T1000 (cell line): ENCODE results near the gene HEXD.
A peak's percentile ranks its signal among the peaks of the same experiment; 100 is the strongest.
"Not testable (repeated sequence)": the region's sequence is repeated elsewhere in the genome, so short reads cannot be mapped to it uniquely, and the experiment has no call there.

Experiments
- DNase-seq: peaks from one replicate; lab custom pipeline; 2025; ENCODE audit warnings: mixed read lengths; lab: John Stamatoyannopoulos, UW

The HEXD gene

DNA sequence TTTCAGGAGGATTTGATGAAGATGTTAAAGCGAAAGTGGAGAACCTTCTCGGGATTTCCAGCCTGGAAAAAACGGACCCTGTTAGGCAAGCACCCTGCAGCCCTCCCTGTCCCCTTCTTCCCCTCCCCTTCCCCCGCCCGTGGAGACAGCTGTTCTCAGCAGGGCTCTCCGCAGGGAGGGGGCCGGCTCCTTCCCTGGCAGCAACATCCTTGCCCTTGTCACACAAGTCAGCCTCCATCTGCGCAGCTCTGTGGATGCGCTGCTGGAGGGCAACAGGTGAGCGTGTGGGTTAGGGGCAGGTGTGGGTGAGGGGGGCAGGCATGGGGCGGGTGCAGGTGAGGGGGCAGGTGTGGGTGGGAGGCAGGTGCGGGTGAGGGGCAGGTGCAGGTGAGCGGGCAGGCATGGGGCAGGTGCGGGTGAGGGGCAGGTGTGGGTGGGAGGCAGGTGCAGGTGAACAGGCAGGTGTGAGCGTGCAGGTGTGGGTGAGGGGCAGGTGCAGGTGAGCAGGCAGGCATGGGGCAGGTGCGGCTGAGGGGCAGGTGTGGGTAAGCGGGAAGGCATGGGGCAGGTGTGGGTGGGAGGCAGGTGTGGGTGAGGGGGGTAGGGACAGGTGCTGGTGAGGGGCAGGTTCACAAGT is 23.0 kb downstream of the HEXD start:
- no peak for DNase-seq

DNA sequence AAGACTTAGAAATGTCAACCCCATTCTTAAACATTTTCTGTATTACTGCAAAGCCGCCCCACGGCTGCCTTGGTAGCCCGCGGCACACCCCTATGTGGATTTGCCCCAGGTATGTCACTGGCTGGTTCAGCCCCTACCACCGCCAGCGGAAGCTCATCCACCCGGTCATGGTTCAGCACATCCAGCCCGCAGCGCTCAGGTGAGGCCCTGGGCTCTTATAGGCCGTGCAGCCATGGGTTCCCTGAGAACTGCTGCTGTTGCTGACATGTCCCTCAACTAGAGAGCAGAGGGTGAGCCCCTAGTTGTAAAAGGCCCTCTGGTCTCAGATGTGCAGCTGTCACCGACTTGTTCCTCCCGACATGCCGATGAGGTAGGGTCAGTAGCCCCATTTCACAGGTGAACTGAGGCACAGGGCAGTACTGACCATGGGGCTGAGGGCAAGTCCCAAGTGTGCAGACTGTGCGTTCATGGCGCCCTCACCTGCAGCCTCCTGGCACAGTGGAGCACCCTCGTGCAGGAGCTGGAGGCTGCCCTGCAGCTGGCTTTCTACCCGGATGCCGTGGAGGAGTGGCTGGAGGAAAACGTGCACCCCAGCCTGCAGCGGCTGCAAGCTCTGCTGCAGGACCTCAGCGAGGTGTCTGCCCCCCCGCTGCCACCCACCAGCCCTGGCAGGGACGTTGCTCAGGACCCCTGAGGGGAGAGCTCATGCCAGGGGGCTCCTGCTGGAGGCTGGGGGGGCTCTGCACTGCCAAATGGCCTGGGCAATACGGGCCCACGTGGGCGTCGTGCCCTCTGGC is 23.7 kb downstream of the HEXD start:
- DNase-seq, result no peak

DNA sequence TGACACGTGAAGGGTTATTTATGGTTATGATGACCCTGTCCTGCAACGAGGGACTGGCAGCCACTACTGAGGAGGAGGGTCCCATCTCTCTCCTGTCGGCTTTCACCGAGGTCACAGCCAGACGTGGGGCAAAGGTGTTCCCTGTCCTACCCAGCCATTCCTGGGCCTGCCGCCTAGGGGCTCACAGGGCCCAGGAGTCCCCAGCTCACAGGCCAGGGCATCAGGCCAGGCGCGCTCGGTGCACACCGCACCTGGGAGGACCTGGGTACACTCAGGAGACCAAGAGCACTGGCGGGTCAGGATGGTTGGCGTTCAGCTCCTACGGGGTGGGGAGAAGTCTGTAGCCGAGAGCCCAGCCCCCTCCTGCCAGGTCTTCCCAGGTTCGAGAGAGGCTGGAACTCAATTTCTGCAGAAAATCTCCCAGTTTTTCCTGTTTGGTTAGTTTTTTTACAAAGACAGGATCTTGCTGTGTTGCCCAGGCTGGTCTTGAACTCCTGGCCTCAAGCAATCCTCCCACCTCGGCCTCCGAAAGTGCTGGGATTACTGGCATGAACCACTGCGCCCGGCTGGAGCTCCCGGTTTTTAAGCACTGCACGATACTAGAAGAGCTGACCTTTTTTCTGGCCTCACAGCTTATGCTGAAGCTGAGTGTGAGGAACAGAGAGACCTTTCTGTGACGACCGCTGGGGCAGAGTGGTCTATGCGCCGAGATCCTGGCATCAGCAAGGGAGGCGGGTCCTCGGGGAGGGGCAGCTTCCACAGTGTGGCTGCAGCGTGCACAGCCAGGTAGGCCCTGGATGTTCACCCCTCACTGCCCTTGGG is 24.7 kb downstream of the HEXD start:
- no peak for DNase-seq

DNA sequence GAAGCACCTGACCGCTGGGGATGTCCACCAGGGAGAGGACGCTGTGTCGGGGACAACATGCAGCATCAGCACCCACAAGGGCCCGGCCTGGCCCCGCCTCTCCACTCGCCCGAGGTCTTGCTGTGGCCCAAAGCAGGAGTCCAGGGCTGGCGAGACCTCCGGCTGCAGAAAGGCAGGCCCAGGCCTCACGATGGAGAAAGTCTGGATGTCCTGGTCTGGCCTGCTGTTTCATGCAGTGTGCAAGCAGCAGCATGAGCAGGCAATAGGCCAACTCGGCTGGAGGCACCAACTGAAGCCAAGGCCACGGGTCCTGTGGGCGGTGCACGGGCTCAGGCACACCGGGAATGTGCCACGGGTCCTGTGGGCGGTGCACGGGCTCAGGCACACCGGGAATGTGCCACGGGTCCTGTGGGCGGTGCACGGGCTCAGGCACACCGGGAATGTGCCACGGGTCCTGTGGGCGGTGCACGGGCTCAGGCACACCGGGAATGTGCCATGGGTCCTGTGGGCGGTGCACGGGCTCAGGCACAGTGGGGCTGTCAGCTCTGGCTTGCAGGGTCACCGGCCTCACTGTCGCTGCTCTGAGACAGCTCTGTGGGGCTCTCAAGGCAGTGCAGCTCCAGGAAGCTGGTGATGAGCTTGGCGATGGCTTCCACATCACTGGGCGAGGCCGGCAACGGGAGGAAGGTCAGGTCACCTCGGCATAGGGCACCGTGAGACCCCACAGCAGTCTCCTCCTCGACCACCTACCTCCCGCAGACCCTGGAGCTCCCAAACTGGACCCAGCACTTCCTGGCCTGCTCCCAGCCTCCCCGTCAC is 25.5 kb downstream of the HEXD start:
- no peak for DNase-seq

DNA sequence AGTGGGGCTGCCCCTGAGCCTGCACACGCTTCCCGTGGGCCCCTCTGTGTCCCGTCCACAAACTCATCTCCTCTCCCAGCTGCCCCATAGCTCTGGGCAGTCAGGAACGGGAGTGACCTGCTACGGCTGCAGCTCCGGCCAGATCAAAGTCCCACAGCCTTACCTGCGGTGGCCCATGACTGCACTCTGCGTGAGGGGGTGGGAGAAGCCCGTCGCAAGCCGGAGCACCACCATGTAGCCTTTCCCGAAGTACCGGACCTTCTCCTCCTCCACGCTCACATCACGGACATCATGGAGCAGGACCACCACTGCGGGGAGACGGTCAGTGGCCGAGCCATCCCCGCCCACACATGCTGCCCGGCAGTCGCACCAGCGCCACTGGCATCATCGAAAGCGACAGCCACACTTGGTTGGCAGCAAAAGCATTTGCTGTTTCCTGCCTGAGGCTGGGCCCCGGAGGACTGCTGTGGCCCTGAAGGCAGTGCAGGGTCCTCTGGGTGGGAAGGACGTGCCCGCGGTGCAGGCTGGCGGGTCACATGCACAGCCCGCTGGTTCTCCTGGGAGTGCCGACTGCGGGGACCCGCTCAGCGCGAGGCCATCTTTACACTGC is 26.2 kb downstream of the HEXD start:
- DNase-seq, result no peak

DNA sequence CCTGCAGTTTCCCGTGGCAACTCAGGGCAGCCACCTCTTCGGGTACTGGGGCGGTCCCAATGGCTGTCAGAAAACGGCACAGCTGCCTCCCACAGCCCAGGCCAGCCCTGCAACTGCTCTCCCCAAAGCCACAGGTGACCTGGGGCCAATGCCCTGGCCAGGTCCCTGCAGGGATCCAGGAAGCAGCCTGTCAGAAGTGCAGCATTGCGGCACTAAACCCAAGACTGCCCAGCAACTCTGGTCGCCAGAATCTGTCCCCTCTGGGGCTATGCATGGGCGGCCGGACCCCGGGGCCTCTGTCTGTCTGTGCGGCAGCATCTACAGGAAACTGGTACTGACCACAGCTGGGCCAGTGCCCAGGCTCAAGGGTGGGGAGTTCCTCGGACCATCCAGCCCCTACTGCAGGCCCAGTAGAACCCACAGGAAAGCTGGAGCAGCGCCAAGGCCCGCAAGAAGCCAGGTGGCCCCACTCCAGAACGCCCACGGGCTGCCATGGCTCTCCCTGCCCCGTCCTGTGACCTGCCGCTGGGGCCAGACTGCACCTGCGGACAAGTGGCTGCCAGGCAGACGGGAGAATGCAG is 26.9 kb downstream of the HEXD start:
- DNase-seq, result no peak

DNA sequence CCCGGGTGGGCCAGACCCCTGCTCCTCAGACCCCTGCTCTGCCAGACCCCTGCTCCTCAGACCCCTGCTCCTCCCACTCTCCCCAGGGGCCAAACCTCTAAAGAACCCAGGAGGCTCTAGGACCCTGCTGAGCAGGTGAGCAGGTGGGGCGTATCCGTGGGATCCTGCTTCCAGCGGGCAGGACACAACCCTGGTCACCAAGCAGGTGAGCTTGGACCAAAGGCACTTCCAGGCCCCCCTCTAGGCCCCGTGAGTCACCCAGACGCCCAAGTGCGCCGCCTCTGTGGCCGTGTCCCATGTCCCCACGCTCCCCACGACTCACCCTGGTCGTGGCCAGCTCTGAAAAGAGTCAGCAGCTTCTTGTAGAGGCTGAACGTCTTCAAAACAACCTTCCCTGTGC is 27.4 kb downstream of the HEXD start:
- no peak for DNase-seq

DNA sequence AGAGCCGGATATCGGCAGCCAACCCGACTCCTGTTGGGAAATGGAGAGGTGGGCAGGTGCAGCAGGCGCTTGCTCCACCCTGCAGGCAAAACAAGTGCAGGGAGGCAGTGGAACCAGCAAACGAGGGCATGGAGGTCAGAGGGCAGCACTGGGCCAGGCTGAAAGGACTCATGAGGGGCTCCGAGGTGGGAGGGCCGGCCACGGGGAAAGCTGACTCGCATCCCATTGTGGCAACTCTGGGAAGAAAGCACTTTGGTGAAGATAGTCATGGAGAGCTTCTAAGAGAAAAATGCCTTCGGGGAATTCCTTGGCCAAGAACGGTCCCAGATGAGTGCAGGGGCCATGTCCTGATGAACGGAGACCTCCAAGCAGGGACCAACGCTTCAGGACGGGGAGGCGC is 28.0 kb downstream of the HEXD start:
- no peak for DNase-seq

DNA sequence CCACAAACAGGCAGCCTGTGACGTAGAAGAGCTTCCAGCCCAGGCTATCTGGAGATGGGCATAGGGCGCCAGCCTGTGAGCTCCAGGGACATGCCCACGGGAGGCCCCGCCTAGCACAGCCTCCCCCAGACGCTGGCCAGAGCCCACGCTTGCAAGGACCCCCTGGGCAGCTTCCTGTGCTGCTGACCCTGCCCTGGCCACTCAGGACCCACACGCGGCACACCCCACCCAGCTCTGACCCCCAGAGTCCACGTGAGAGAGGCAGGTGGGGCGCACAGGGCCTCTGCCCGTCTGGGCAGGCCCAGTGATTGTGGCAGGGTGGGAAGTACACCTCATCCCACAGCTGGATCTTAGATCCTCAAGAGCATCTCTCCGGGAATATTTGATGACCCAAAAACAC is 28.5 kb downstream of the HEXD start:
- no peak for DNase-seq

DNA sequence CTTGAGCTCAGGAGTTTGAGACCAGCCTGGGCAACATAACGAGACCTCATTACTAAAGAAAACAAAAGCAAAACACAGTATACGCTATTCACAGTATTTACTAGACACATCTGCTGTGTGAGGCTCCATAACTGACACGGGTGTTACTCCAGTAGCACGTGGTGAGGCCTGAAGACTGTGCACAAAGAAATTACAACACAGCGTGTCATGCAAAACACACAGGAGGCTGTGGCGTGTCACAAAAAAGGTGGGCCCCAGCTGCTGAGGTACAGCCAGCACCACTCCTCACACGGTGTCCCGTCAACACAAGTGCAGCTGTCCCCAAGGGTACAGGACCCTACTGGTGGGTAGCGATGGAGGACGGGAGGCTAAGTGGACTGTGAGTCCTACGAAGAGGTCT is 29.7 kb downstream of the HEXD start:
- DNase-seq, result no peak

DNA sequence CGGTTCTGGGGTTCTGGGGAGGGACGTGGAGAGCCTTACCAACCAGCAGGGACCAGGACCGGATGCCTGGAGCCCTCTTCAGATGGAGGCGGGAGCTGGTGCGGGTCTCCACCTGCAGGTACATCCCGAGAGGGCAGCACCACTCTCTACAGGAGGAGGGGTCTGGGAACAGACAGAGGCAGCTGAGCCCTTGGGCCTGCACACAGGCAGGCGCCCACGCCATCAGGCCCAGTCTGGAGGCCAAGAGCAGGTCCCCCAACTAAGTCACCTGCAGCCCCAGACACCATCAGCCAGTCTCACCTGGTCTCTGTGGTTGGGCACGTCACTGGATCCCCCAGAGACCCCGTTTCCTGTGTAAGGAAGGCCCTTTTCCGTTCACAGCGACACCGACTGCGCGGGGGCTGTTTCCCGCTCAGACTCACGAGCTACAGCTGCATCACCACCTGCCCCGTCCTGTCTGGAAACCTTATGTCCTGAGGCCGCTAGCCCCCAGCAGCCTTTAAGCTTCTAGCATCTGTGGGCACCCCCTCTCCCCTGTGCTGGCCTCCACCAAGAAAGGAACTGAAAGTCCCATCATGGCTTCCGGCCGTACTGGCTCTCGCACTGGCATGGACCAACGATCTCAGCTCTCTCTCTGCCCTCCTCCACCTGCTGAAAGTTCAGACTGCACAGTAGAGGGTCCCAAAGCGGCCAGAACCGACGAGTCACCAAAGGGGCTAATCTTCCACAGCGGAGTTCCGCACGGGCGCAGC is 31.2 kb downstream of the HEXD start:
- DNase-seq, result no peak

DNA sequence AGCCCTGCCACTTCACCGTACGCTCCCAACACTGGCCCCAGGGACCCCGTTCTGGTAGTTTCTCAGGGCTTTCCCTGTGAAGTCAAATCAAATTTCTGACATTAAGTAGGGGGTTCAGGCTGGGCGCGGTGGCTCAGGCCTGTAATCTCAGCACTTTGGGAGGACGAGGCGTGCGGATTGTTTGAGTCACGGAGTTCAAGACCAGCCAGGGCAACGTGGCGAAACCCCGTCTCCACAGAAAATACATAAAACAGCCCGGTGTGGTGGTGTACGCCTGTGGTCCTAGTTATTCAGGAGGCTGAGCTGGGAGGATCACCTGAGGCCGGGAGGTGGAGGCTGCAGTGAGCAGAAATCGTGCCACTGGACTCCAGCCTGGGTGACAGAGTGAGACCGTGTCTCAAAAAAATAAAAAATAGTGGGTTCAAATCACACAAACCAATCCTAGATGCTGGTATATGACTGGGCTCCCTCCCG is 31.8 kb downstream of the HEXD start:
- DNase-seq, result no peak

DNA sequence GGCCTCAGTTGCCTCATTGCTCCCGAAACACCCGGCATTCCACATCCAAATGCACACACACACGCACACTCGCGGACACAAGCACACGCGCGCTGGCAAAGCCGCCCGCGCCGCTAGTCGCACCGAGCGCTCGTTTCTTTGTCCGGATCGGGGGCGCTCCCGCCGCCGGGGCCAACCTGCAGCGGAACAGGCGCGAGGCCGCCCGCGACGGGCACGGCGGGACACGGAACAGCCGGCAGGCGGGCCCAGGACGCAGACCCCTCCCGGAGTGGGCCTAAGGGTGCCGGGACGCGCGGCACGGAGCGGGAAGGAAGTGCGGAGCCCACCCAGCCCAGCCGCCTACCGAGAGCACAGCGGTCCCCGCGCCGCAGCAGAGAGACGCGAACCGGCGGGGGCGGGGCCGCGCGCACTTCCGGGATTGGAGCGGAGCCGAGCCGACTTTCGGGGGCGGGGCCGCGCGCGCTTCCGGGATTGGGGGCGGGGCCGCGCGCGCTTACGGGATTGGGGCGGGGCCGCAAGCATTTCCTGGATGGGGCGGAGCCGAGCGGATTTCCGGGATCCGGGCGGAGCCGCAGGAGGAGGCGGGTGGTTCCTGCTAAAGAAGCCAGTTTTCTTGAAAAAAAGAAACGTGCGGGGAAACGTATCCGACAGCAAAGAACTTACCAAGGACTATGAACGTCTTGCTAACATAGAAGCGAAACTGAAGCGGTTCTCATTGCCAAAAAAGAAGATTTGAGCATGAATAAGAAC is 32.4 kb downstream of the HEXD start, which contains the start of gene CYBC1:
CYBC1 (minus strand) TSS at position 396 of the 750 bp plus-strand sequence. CDS start 1,498 bp downstream, outside the sequence.
- peak; percentile 89 for DNase-seq

DNA sequence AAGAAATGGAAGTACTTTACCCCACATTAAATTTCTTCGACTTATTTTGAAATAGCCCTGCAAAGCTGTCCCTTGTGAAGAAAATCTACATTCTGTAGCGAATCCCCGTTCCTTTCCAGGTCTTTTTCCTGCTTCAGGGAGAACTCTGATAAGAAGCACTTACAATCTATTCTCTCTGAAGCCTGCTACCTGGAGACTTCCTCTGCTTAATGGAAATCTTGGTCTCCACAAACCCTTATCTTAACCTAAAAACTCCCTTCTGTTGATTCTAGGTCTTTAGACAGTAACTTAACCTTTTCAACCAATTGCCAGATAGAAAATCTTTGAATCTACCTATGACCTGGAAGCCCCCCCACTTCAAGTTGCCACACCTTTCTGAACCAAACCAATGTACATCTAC is 34.0 kb downstream of the HEXD start:
- no peak for DNase-seq

DNA sequence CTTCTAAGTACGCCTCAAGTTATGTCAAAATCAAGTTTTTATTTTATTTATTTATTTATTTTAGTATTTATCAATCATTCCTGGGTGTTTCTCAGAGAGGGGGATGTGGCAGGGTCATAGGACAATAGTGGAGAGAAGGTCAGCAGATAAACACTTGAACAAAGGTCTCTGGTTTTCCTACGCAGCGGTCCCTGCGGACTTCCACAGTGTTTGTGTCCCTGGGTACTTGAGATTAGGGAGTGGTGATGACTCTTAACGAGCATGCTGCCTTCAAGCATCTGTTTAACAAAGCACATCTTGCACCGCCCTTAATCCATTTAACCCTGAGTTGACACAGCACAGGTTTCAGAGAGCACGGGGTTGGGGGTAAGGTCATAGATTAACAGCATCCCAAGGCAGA is 35.0 kb downstream of the HEXD start:
- DNase-seq, result not testable (repeated sequence)

DNA sequence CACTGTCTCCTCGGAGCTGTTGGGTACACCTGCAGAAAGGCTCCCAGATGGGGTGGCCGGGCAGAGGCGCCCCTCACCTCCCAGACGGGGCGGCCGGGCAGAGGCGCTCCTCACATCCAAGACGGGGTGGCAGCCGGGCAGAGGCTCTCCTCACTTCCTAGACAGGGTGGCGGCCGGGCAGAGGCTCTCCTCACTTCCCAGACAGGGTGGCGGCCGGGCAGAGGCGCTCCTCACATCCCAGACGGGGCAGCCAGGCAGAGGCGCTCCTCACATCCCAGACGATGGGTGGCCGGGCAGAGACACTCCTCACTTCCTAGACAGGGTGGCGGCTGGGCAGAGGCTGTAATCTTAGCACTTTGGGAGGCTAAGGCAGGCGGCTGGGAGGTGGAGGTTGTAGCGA is 35.6 kb downstream of the HEXD start:
- DNase-seq, result not testable (repeated sequence)

DNA sequence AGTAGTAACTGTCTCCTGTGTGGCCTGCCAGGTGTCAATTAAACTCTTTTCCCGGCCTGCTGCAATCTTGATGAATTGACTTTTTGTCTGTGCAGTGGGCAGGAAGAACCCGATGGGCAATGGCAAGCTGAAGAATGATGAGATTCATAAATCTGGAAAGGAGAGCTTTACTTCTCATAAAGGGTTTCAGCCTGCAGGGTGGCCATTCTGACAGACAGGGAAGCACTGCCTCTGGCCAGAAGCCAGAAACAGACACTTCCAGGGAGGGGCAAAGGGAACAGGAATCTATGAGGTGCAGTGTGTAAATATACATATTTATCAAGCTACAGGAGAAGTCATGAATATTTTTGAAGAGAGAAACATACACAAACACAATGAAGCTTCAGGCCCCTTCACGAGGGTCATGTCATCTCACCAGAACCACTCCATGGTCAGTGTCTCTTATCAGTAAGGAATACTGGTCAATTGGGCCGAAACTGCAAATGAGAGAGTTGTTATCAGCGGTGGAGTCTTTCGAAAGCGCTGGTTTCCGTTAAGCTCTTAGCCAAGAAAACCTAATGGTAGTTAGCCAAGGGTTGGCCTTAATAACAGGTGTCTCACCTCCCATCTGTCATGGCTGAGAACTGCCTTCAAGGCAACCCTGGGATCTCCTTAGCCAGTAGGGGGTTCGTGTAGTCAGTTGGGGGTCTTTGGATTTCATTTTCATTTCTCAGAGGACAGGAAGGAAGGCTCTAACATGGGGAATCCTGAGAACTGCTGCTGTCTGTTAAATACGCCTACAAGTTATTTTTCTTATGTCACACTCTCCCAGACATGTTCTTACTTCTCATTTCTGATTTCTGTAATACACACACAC is 39.2 kb downstream of the HEXD start:
- no peak for DNase-seq

DNA sequence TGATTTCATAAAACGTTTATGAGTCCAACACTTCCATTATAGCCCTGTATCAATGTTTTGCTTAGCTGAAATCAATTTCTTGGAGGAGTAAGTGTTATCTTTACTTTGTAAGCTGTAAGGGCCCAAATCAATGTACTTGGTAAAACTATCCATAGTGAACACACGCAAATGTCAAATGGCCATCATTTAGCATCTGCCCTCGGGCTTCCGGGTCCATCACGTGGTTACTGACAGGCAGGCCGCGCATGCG is 39.7 kb downstream of the HEXD start:
- no peak for DNase-seq
